Measurements from ENCODE around the gene TGIF2. TPM values are rescaled to one million over a fixed set of nuclear protein-coding genes. Genes with fewer than 3 reads are reported as not detected.
"Not testable (repeated sequence)": the region's sequence is repeated elsewhere in the genome, so short reads cannot be mapped to it uniquely, and the experiment has no call there.

The TGIF2 gene
- total and polyA plus RNA-seq, 2 donors from 2014 or later, result 11.0 to 15.3 TPM

DNA sequence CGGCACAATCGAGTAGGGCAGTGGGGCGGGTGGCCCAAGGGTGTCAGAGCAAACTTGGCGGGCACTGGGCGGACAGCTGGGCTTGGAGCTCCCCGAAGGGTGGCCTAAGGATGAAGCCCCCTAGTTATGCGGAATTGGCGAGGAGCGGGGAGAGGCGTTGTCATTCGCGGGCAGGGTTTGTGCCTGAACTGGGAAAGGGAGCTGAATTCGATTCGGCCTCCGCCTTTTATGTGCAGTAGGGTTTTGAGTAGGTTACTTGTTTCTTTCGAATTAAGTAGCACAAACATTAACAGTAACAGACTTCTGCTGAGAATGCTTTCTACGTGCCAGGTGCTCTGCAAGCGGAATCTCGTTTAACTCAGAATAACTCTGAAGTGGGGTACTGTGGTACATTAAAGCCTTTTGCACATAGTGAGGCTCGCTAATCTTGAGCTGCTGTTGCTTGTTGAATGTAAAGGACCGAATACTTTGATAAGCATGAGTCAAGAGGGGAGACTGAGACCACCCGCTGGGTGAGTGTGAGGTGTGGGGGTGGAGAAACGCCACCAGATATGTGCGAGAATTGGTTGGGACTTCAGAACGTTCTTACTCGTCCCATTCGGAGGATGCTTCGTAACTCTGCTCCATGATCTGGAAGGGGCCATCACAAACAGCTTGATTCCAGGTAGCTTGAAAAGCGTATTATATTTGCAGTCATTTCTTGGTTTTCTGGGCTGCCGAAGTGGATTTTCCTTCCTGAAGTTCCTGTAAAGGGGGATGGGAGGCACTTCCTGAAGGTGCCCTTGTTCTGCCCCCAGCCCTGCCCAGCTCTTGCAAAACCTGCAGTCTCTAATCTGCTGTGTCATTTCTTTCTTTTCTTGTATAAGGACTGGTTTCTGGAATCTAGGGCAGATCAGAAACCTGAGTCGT lies 33.0 kb downstream of the TGIF2 start:
- peaks cover 4 to 8% (median 5%) of the 10 kb centered on the region in 3 donors for H3K36me3 ChIP-seq (ENCODE audit: control insufficient read depth in 2 of 3, insufficient read depth in 3 of 3, low read length in 3 of 3)
- peak overlapping the region; percentile 52 to 78 (median 66) for H3K9ac ChIP-seq (ENCODE audit: low read length in 3 of 3)
- DNase-seq (peak in 1 of 5 donors; percentile 21), FAIRE-seq (no peak)
- peaks cover 0 to 16% (median 16%) of the 10 kb centered on the region in 3 donors for H3K4me1 ChIP-seq (ENCODE audit: control insufficient read depth in 2 of 3, insufficient read depth in 2 of 3, low read depth in 1 of 3, low read length in 3 of 3)
- intact Hi-C loops (cut with DNase I), result loop anchor here (10.0 kb wide), 1 partner anchor 52 kb away; no protein-coding TSS in a partner anchor
- TF ChIP-seq, protein P1, sequence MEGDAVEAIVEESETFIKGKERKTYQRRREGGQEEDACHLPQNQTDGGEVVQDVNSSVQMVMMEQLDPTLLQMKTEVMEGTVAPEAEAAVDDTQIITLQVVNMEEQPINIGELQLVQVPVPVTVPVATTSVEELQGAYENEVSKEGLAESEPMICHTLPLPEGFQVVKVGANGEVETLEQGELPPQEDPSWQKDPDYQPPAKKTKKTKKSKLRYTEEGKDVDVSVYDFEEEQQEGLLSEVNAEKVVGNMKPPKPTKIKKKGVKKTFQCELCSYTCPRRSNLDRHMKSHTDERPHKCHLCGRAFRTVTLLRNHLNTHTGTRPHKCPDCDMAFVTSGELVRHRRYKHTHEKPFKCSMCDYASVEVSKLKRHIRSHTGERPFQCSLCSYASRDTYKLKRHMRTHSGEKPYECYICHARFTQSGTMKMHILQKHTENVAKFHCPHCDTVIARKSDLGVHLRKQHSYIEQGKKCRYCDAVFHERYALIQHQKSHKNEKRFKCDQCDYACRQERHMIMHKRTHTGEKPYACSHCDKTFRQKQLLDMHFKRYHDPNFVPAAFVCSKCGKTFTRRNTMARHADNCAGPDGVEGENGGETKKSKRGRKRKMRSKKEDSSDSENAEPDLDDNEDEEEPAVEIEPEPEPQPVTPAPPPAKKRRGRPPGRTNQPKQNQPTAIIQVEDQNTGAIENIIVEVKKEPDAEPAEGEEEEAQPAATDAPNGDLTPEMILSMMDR (IDR thresholded peaks at IDR 0.05; ENCODE audit: borderline replicate concordance, extremely low read depth, insufficient read depth), result no peak
- H3K4me3 ChIP-seq (ENCODE audit: low read length in 3 of 3), result peak overlapping the region; percentile 60 to 90 (median 87)
- peak overlapping the region; percentile 70 to 82 for H3K27ac ChIP-seq (ENCODE audit: low read depth in 2 of 2, low read length in 2 of 2)
- no peaks in the 10 kb centered on the region for H3K27me3 ChIP-seq (ENCODE audit: control insufficient read depth, insufficient read depth, low read length)
- no peaks in the 10 kb centered on the region for H3K9me3 ChIP-seq (ENCODE audit: control insufficient read depth in 2 of 3, insufficient read depth in 1 of 3, low read length in 3 of 3)

DNA sequence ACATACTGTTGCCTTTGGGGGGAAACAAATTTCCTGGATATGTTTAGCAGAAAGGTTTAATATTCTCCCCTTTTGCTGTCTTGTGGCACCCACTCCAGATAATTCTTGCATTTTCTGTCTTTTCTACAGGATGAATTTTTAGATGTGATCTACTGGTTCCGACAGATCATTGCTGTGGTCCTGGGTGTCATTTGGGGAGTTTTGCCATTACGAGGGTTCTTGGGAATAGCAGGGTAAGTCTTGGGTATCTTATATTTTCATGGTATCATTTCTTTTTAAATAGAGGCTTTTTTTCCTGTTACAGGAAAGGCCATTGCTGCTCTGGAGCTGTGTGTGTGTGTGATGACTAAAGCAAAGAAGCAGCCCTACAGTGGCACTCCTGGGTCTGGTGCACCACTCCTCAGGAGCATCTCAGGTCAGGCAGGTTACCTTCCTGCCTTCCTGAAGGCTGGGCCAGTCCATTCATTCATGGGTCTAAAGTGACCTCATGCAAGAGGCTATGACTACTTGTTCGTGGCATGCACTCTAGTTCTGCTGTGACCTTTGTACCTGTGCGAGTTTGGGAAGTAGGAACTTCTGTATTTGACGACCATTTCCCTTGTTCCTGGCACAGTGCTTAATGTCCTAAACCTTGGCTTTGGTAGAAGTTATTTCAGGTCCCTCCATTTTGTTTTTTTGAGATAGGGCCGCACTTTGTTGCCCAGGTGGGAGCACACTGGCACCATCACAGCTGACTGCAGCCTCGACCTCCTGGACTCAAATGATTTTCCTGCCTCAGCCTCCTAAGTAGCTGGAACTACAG lies 34.4 kb downstream of the TGIF2 start:
- Histone ChIP-seq H3K27ac (ENCODE audit: low read depth in 2 of 2, low read length in 2 of 2) (no peak overlapping the region), H3K4me3 (ENCODE audit: low read length in 3 of 3) (no peak overlapping the region), H3K36me3 (ENCODE audit: control insufficient read depth in 2 of 3, insufficient read depth in 3 of 3, low read length in 3 of 3) (peaks cover 5 to 21% (median 15%) of the 10 kb centered on the region in 3 donors), H3K9me3 (ENCODE audit: control insufficient read depth in 2 of 3, insufficient read depth in 1 of 3, low read length in 3 of 3) (no peaks in the 10 kb centered on the region), H3K4me1 (ENCODE audit: control insufficient read depth in 2 of 3, insufficient read depth in 2 of 3, low read depth in 1 of 3, low read length in 3 of 3) (peaks cover 0 to 16% (median 16%) of the 10 kb centered on the region in 3 donors), H3K9ac (ENCODE audit: low read length in 3 of 3) (peak overlapping the region in 1 of 3 donors; percentile 34), H3K27me3 (ENCODE audit: control insufficient read depth, insufficient read depth, low read length) (no peaks in the 10 kb centered on the region)
- FAIRE-seq (no peak), DNase-seq (no peak)
- TF ChIP-seq, protein P1 (IDR thresholded peaks at IDR 0.05; ENCODE audit: borderline replicate concordance, extremely low read depth, insufficient read depth), result no peak
- intact Hi-C loops (cut with DNase I), result loop anchor here (10.0 kb wide), 1 partner anchor 53 kb away; no protein-coding TSS in a partner anchor

DNA sequence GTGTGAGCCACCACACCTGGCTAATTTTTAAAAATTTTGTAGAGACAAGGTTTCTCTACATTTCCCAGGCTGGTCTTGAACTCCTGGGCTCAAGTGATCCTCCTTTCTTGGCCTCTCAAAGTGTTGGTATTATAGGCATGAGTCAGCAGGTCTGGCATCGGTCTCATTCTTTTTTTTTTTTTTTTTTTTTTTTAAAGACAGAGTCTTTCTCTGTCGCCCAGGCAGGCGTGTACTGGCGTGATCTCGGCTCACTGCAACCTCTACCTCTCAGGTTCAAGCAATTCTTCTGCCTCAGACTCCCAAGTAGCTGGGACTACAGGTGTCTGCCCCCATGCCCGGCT lies 35.0 kb downstream of the TGIF2 start:
- intact Hi-C loops (cut with DNase I), result loop anchor here (10.0 kb wide), 1 partner anchor 54 kb away; no protein-coding TSS in a partner anchor
- peaks cover 6 to 24% (median 15%) of the 10 kb centered on the region in 3 donors for H3K36me3 ChIP-seq (ENCODE audit: control insufficient read depth in 2 of 3, insufficient read depth in 3 of 3, low read length in 3 of 3)
- H3K4me3 ChIP-seq (ENCODE audit: low read length in 3 of 3); H3K27ac ChIP-seq (ENCODE audit: low read depth in 2 of 2, low read length in 2 of 2); DNase-seq; FAIRE-seq; H3K9me3 ChIP-seq (ENCODE audit: control insufficient read depth in 2 of 3, insufficient read depth in 1 of 3, low read length in 3 of 3); H3K9ac ChIP-seq (ENCODE audit: low read length in 3 of 3); H3K27me3 ChIP-seq (ENCODE audit: control insufficient read depth, insufficient read depth, low read length): not testable (repeated sequence)
- peaks cover 0 to 16% (median 16%) of the 10 kb centered on the region in 3 donors for H3K4me1 ChIP-seq (ENCODE audit: control insufficient read depth in 2 of 3, insufficient read depth in 2 of 3, low read depth in 1 of 3, low read length in 3 of 3)
